K562 (cell line): ENCODE measurements around the gene APOM. TPM values are rescaled to one million over a fixed set of nuclear protein-coding genes. Genes with fewer than 3 reads are reported as not detected.
A peak's percentile ranks its signal among the peaks of the same experiment; 100 is the strongest.

Experiments
- BACH1 ChIP-seq: fragments of 200-800 bp; sonication (Bioruptor generic); IDR thresholded peaks from 2 replicates; pipeline ENCODE4 v1.6.1; 2016; ENCODE audit warnings: missing genetic modification characterization, missing compliant biosample characterization
- E4F1 ChIP-seq: fragments of 250-450 bp; sonication (Bioruptor Pico); IDR thresholded peaks from 2 replicates; pipeline ENCODE4 v1.5.0; 2021; ENCODE audit warnings: mild to moderate bottlenecking, borderline replicate concordance
- ELK1 ChIP-seq: sonication (generic); formaldehyde crosslinking; IDR thresholded peaks from 2 replicates; pipeline ENCODE4 v1.8.1; 2022; ENCODE audit warnings: missing genetic modification reagents
- GATAD2B ChIP-seq: fragments of 450-650 bp; IDR thresholded peaks from 2 replicates; pipeline ENCODE4 v1.6.1; 2017; ENCODE audit warnings: mild to moderate bottlenecking, borderline replicate concordance
- IRF1 ChIP-seq: sonication (generic); formaldehyde crosslinking; IDR thresholded peaks from 2 replicates; pipeline ENCODE4 v1.8.0; 2022; ENCODE audit warnings: missing genetic modification reagents, mild to moderate bottlenecking, borderline replicate concordance
- KLF10 ChIP-seq: fragments of 250-450 bp; sonication (Bioruptor Pico); IDR thresholded peaks from 2 replicates; pipeline ENCODE4 v1.6.1; 2021; ENCODE audit warnings: matching md5 sums
- MEIS2 ChIP-seq: fragments of 450-650 bp; IDR thresholded peaks from 2 replicates; pipeline ENCODE4 v1.6.1; 2014; ENCODE audit warnings: mild to moderate bottlenecking; ENCODE audit not compliant: partially characterized antibody
- MXI1 ChIP-seq: IDR thresholded peaks from 2 replicates; pipeline ENCODE4 v1.6.1; 2011; ENCODE audit warnings: low read depth, mild to moderate bottlenecking, improper control_type of control experiment, low read length
- MYC ChIP-seq, 2 experiments: fragments of 250-450 bp in 1 of 2; sonication (Bioruptor Pico) in 1 of 2; IDR thresholded peaks; 2 replicates each; pipeline versions ENCODE4 v1.5.1 to v1.6.1; 2012 to 2021; ENCODE audit warnings: low read depth in 2 of 2, borderline replicate concordance in 1 of 2, improper control_type of control experiment in 1 of 2, low read length in 1 of 2, mild to moderate bottlenecking in 1 of 2, moderate library complexity in 1 of 2
- NR1H2 ChIP-seq: sonication (generic); formaldehyde crosslinking; IDR thresholded peaks from 2 replicates; pipeline ENCODE4 v1.4.0; 2020; ENCODE audit warnings: mild to moderate bottlenecking, missing genetic modification reagents
- PHF8 ChIP-seq: fragments of 200-600 bp; sonication (generic); IDR thresholded peaks from 2 replicates; pipeline ENCODE4 v1.6.1; 2012; ENCODE audit warnings: mixed run types, mild to moderate bottlenecking, inconsistent platforms, low read length, moderate library complexity, borderline replicate concordance
- POLR3A ChIP-seq: IDR thresholded peaks from 2 replicates; pipeline ENCODE4 v1.6.1; 2011; ENCODE audit warnings: borderline replicate concordance, mild to moderate bottlenecking, moderate library complexity; ENCODE audit not compliant: insufficient read length, insufficient read depth; ENCODE audit errors: extremely low read depth
- SMAD4 ChIP-seq: fragments of 250-450 bp; sonication (Bioruptor Pico); conservative IDR thresholded peaks from 2 replicates; pipeline ENCODE4 v1.8.0; 2021; ENCODE audit warnings: inconsistent platforms, mild to moderate bottlenecking, moderate library complexity
- TEAD4 ChIP-seq, 2 experiments: sonication (generic) in 1 of 2; formaldehyde crosslinking in 1 of 2; IDR thresholded peaks; 2 replicates each; pipeline versions ENCODE4 v1.6.1 to v1.8.0; 2012 to 2022; ENCODE audit warnings: borderline replicate concordance in 1 of 2, inconsistent platforms in 1 of 2, low read length in 1 of 2, mild to moderate bottlenecking in 1 of 2, missing genetic modification reagents in 1 of 2
- TGIF2 ChIP-seq: sonication (generic); formaldehyde crosslinking; IDR thresholded peaks from 2 replicates; pipeline ENCODE4 v1.8.1; 2022; ENCODE audit warnings: mild to moderate bottlenecking, missing genetic modification reagents, moderate library complexity
- XRCC5 ChIP-seq: fragments of 200-400 bp; formaldehyde crosslinking; IDR thresholded peaks from 2 replicates; pipeline ENCODE4 v1.6.1; 2017; ENCODE audit warnings: low read depth, mild to moderate bottlenecking, low read length
- ZNF707 ChIP-seq: fragments of 250-450 bp; sonication (Bioruptor Pico); conservative IDR thresholded peaks from 2 replicates; pipeline ENCODE4 v1.8.0; 2022; ENCODE audit warnings: inconsistent platforms, mild to moderate bottlenecking, moderate library complexity
- polyA plus RNA-seq, 8 experiments: library from polyadenylated mRNA; depleted of rRNA in 4 of 8; stranded (reverse) in 5 of 8; unstranded in 3 of 8; fragments of >200 nt; fragmentation: Nextera tagmentation in 2 of 8; fragmentation: Illumina TruSeq in 1 of 8; extraction: Ambion mirVana in 2 of 8; extraction: Trizol in 1 of 8; gene quantifications; 2 replicates each; pipeline versions ENCODE4 v1.2.1 to v1.2.3, GENCODE V29; 2011 to 2014; ENCODE audit warnings: inconsistent platforms in 1 of 8, missing spikeins in 1 of 8
- total RNA-seq, 7 experiments: library from RNA; depleted of rRNA in 6 of 7; stranded (reverse); fragments of >200 nt in 6 of 7; fragmentation: Illumina TruSeq in 2 of 7; extraction: Trizol in 2 of 7; gene quantifications; 2 replicates each; pipeline versions ENCODE4 v1.2.1 to v1.2.3, GENCODE V29; 2011 to 2021; ENCODE audit warnings: low replicate concordance in 1 of 7
- TF ChIP-seq, protein P1 (sequence below): IDR thresholded peaks from 3 replicates; pipeline ENCODE4 v1.6.1; 2011; ENCODE audit warnings: borderline replicate concordance, mild to moderate bottlenecking, moderate library complexity; ENCODE audit not compliant: insufficient read length; ENCODE audit errors: extremely low read depth

The APOM gene
- total and polyA plus RNA-seq, 9 of the 15 experiments (the other 6 are each of a cell fraction or from before 2014, with no cell fraction given), result 5.7 to 24.3 (median 10.4) TPM

DNA sequence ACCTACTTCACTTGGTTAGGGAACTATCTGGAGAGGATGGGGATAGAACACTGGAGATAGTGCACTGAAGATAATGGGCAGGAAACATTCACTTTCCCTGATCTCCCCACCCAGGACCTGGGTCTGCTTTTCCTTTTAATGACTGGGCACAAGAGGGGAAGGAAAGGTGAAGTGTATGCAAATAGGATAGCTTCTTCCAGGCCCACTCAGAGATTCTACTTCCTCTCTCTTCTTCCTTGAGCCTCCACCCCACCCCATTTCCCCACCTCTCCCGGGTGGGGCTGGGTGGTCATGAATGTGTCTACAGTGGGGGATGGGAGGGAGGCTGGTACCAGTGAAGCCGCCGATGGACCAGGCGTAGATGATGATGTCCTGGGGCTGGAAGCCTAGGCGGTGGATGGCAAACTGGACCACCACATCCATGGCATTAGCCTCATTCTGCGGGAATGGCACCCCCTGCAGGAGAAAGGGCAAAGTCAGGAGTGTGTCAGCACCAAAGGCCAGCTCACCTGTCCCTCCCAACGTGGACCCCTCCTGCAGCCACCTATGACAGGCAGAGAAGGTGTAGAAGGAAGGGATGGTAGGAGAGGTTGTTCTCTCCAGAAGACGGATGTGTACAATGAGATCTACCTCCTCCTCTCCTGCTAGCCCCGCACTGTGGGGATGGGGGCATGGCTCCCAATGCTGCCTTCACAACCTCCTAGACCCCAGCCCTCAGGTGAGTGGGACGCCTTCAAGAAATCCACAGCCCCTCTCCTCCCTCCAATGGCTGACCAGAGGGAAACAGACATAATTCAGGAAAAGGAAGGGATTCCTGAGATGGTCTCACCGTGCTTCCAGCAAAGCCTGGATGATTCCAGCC lies 33.8 kb downstream of the APOM start (continued):
- TF ChIP-seq ELK1 (CRISPR knock-in tag) (no peak), POLR3A (no peak), E4F1 (CRISPR knock-in tag) (no peak), MYC (IDR thresholded peaks at IDR 0.05; ENCODE audit: low read depth, low read length) (no peak), MYC (CRISPR knock-in tag; IDR thresholded peaks at IDR 0.05; ENCODE audit: borderline replicate concordance, low read depth) (0 out of 2 replicates have a peak, but pooled peaks have one; percentile 15), XRCC5 (no peak), TGIF2 (CRISPR knock-in tag) (no peak), MEIS2 (no peak), BACH1 (tag) (no peak), SMAD4 (CRISPR knock-in tag) (no peak; the same call in none of the 2 replicates), NR1H2 (no peak), KLF10 (CRISPR knock-in tag) (0 out of 2 replicates have a peak, but pooled peaks have one; percentile 35), GATAD2B (no peak), ZNF707 (CRISPR knock-in tag) (no peak), MXI1 (no peak), TEAD4 (IDR thresholded peaks at IDR 0.05; ENCODE audit: low read length) (no peak), TEAD4 (CRISPR knock-in tag; IDR thresholded peaks at IDR 0.05; ENCODE audit: borderline replicate concordance) (0 out of 2 replicates have a peak, but pooled peaks have one; percentile 51), IRF1 (CRISPR knock-in tag) (no peak), PHF8 (no peak)
- TF ChIP-seq, protein P1, sequence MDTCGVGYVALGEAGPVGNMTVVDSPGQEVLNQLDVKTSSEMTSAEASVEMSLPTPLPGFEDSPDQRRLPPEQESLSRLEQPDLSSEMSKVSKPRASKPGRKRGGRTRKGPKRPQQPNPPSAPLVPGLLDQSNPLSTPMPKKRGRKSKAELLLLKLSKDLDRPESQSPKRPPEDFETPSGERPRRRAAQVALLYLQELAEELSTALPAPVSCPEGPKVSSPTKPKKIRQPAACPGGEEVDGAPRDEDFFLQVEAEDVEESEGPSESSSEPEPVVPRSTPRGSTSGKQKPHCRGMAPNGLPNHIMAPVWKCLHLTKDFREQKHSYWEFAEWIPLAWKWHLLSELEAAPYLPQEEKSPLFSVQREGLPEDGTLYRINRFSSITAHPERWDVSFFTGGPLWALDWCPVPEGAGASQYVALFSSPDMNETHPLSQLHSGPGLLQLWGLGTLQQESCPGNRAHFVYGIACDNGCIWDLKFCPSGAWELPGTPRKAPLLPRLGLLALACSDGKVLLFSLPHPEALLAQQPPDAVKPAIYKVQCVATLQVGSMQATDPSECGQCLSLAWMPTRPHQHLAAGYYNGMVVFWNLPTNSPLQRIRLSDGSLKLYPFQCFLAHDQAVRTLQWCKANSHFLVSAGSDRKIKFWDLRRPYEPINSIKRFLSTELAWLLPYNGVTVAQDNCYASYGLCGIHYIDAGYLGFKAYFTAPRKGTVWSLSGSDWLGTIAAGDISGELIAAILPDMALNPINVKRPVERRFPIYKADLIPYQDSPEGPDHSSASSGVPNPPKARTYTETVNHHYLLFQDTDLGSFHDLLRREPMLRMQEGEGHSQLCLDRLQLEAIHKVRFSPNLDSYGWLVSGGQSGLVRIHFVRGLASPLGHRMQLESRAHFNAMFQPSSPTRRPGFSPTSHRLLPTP, result no peak
